T-helper 2 cell treated with Interferon-gamma antibody and Interleukin-4, amounts not matched to agents 100 ng/mL and 5 ng/mL, for 36 hours (primary cell): Measurements from ENCODE around the gene PRKCH. TPM values are rescaled to one million over a fixed set of nuclear protein-coding genes. Genes with fewer than 3 reads are reported as not detected.

Experiments
- intact Hi-C: fragments of 100-400 bp; cut with micrococcal nuclease; formaldehyde crosslinking; loops from one replicate; pipeline ENCODE4 v1.15.1; 2023
- total RNA-seq: library from RNA; stranded (reverse); gene quantifications from 2 replicates; pipeline ENCODE4 v1.2.3, GENCODE V29; 2022

Gene PRKCH
- total RNA-seq, 1 donor from 2014 or later = 169 TPM

- intact Hi-C loops = no loop called here
These were observed 272.0 kb downstream of the PRKCH start for GRCh38 chr14:61593330-61593729.

GRCh38 chr14:61596990-61597389, 275.6 kb downstream of the PRKCH start:
- intact Hi-C loops = loop anchor here (5.0 kb wide), 1 partner anchor 100 kb away; the partner anchor contains the start of gene HIF1A

- intact Hi-C loops = loop anchor here (5.0 kb wide), 1 partner anchor 98 kb away; the partner anchor contains the start of gene HIF1A
These were observed 277.6 kb downstream of the PRKCH start for GRCh38 chr14:61598980-61599379.

GRCh38 chr14:61599942-61600341, 278.6 kb downstream of the PRKCH start:
- intact Hi-C loops = loop anchor here (5.0 kb wide), 1 partner anchor 97 kb away; the partner anchor contains the start of gene HIF1A

Other genes with a start within 250 kb of the PRKCH start
- gene TMEM30B, start 40.2 kb upstream of the PRKCH start, total RNA-seq = 0.16 and 0.25 TPM in 2 replicates